GM12864 (cell line): ENCODE measurements around the gene NFATC2.

Experiments used
- DNase-seq: peaks from one replicate; pipeline ENCODE4 v3.0.0-alpha.2; 2011; ENCODE audit warnings: low read depth
- H3K4me3 ChIP-seq: 2 replicates; pipeline ENCODE4 v1.5.1; 2011; ENCODE audit warnings: mild to moderate bottlenecking, low read depth, low read length, control low read depth
- CTCF ChIP-seq: IDR thresholded peaks from 2 replicates; pipeline ENCODE4 v1.5.1; 2011; ENCODE audit warnings: low read depth, mild to moderate bottlenecking, moderate library complexity, low read length, control low read depth, inconsistent platforms; ENCODE audit errors: missing control alignments

NFATC2 gene

GRCh38 chr20:51562027-51562331 lies 19.5 kb upstream of the NFATC2 start:
- no peak for TF ChIP-seq CTCF
- H3K4me3 ChIP-seq: no peak overlapping the region
- DNase-seq: no peak

- H3K4me3 ChIP-seq: no peak overlapping the region
- no peak for DNase-seq
- no peak for TF ChIP-seq CTCF
These were observed 18.2 kb upstream of the NFATC2 start for GRCh38 chr20:51560550-51561307.

- no peak for TF ChIP-seq CTCF
- no peak for DNase-seq
- H3K4me3 ChIP-seq: no peak overlapping the region
These were observed 17.5 kb upstream of the NFATC2 start for GRCh38 chr20:51560042-51560441.

GRCh38 chr20:51554538-51555165 lies 12.1 kb upstream of the NFATC2 start:
- H3K4me3 ChIP-seq: no peak overlapping the region
- DNase-seq: no peak
- TF ChIP-seq CTCF: no peak

GRCh38 chr20:51553897-51554486 lies 11.5 kb upstream of the NFATC2 start:
- no peak for DNase-seq

GRCh38 chr20:51551186-51551585 lies 8.7 kb upstream of the NFATC2 start:
- no peak for TF ChIP-seq CTCF
- no peak for DNase-seq
- H3K4me3 ChIP-seq: no peak overlapping the region

More at GRCh38 chr20:51553897-51554486, 11.5 kb upstream of the NFATC2 start:
- H3K4me3 ChIP-seq: no peak overlapping the region
- no peak for TF ChIP-seq CTCF
